ENCODE data around the gene DCP1B. TPM values are rescaled to one million over a fixed set of nuclear protein-coding genes. Genes with fewer than 3 reads are reported as not detected.
A peak's percentile ranks its signal among the peaks of the same experiment; 100 is the strongest.

DCP1B gene
- total and polyA plus RNA-seq, 2 donors from 2014 or later = 11.3 to 15.0 TPM

- intact Hi-C loops (cut with DNase I) = loop anchor here (10.0 kb wide), 2 partner anchors 140 to 290 kb away; no protein-coding TSS in a partner anchor
- Histone ChIP-seq H3K9me3 (ENCODE audit: control insufficient read depth in 2 of 3, insufficient read depth in 1 of 3, low read length in 3 of 3) (peaks cover 0 to 3% (median 0%) of the 10 kb centered on the region in 3 donors), H3K4me3 (ENCODE audit: low read length in 3 of 3) (no peak overlapping the region), H3K36me3 (ENCODE audit: control insufficient read depth in 2 of 3, insufficient read depth in 3 of 3, low read length in 3 of 3) (peaks cover 0 to 2% (median 0%) of the 10 kb centered on the region in 3 donors), H3K9ac (ENCODE audit: low read length in 3 of 3) (no peak overlapping the region), H3K27ac (ENCODE audit: low read depth in 2 of 2, low read length in 2 of 2) (no peak overlapping the region), H3K27me3 (ENCODE audit: control insufficient read depth, insufficient read depth, low read length) (no peaks in the 10 kb centered on the region), H3K4me1 (ENCODE audit: control insufficient read depth in 2 of 3, insufficient read depth in 2 of 3, low read depth in 1 of 3, low read length in 3 of 3) (peaks cover 6 to 27% (median 24%) of the 10 kb centered on the region in 3 donors)
- no peak for FAIRE-seq
- TF ChIP-seq, protein P1, sequence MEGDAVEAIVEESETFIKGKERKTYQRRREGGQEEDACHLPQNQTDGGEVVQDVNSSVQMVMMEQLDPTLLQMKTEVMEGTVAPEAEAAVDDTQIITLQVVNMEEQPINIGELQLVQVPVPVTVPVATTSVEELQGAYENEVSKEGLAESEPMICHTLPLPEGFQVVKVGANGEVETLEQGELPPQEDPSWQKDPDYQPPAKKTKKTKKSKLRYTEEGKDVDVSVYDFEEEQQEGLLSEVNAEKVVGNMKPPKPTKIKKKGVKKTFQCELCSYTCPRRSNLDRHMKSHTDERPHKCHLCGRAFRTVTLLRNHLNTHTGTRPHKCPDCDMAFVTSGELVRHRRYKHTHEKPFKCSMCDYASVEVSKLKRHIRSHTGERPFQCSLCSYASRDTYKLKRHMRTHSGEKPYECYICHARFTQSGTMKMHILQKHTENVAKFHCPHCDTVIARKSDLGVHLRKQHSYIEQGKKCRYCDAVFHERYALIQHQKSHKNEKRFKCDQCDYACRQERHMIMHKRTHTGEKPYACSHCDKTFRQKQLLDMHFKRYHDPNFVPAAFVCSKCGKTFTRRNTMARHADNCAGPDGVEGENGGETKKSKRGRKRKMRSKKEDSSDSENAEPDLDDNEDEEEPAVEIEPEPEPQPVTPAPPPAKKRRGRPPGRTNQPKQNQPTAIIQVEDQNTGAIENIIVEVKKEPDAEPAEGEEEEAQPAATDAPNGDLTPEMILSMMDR (IDR thresholded peaks at IDR 0.05; ENCODE audit: borderline replicate concordance, extremely low read depth, insufficient read depth) = no peak
- DNase-seq = no peak
These were observed 69.4 kb downstream of the DCP1B start for GRCh38 chr12:1934831-1935230.

GRCh38 chr12:1934068-1934467 is 70.2 kb downstream of the DCP1B start:
- FAIRE-seq = no peak
- intact Hi-C loops (cut with DNase I) = loop anchor here (10.0 kb wide), 2 partner anchors 139 to 289 kb away; no protein-coding TSS in a partner anchor
- Histone ChIP-seq H3K9me3 (ENCODE audit: control insufficient read depth in 2 of 3, insufficient read depth in 1 of 3, low read length in 3 of 3) (peaks cover 0 to 3% (median 0%) of the 10 kb centered on the region in 3 donors), H3K4me1 (ENCODE audit: control insufficient read depth in 2 of 3, insufficient read depth in 2 of 3, low read depth in 1 of 3, low read length in 3 of 3) (peaks cover 6 to 24% (median 20%) of the 10 kb centered on the region in 3 donors), H3K27ac (ENCODE audit: low read depth in 2 of 2, low read length in 2 of 2) (peak overlapping the region in 1 of 2 donors; percentile 69), H3K36me3 (ENCODE audit: control insufficient read depth in 2 of 3, insufficient read depth in 3 of 3, low read length in 3 of 3) (peaks cover 0 to 2% (median 0%) of the 10 kb centered on the region in 3 donors), H3K27me3 (ENCODE audit: control insufficient read depth, insufficient read depth, low read length) (no peaks in the 10 kb centered on the region), H3K9ac (ENCODE audit: low read length in 3 of 3) (no peak overlapping the region), H3K4me3 (ENCODE audit: low read length in 3 of 3) (no peak overlapping the region)
- TF ChIP-seq, protein P1 (IDR thresholded peaks at IDR 0.05; ENCODE audit: borderline replicate concordance, extremely low read depth, insufficient read depth) = no peak
- DNase-seq = peak in 1 of 5 donors; percentile 8

GRCh38 chr12:1933342-1934051 is 70.8 kb downstream of the DCP1B start:
- intact Hi-C loops (cut with DNase I) = loop anchor here (10.0 kb wide), 2 partner anchors 139 to 289 kb away; no protein-coding TSS in a partner anchor
- DNase-seq (peak in 4 of 5 donors; percentile 42 to 67 (median 52)), FAIRE-seq (no peak)
- H3K4me3 ChIP-seq (ENCODE audit: low read length in 3 of 3) = no peak overlapping the region
- TF ChIP-seq, protein P1 (IDR thresholded peaks at IDR 0.05; ENCODE audit: borderline replicate concordance, extremely low read depth, insufficient read depth) = no peak
- H3K27ac ChIP-seq (ENCODE audit: low read depth in 2 of 2, low read length in 2 of 2) = peak overlapping the region; percentile 56 to 69
- H3K9ac ChIP-seq (ENCODE audit: low read length in 3 of 3) = no peak overlapping the region
- peaks cover 0 to 2% (median 0%) of the 10 kb centered on the region in 3 donors for H3K36me3 ChIP-seq (ENCODE audit: control insufficient read depth in 2 of 3, insufficient read depth in 3 of 3, low read length in 3 of 3)
- H3K27me3 ChIP-seq (ENCODE audit: control insufficient read depth, insufficient read depth, low read length) = no peaks in the 10 kb centered on the region
- peaks cover 6 to 24% (median 20%) of the 10 kb centered on the region in 3 donors for H3K4me1 ChIP-seq (ENCODE audit: control insufficient read depth in 2 of 3, insufficient read depth in 2 of 3, low read depth in 1 of 3, low read length in 3 of 3)
- H3K9me3 ChIP-seq (ENCODE audit: control insufficient read depth in 2 of 3, insufficient read depth in 1 of 3, low read length in 3 of 3) = peaks cover 0 to 3% (median 0%) of the 10 kb centered on the region in 3 donors
